Gastrocnemius medialis (tissue), 4 donors: ENCODE data around the gene ZBTB20.

Experiments used
- CTCF ChIP-seq, 5 experiments: fragments of 450-650 bp in 3 of 5; fragments of 200-600 bp in 2 of 5; sonication (generic) in 2 of 5; IDR thresholded peaks in 4 of 5; conservative IDR thresholded peaks in 1 of 5; 1 replicate in 4 of 5; 2 replicates in 1 of 5; pipeline ENCODE4 v1.5.1; 2016 to 2019; ENCODE audit warnings: antibody characterized with exemption in 5 of 5, mild to moderate bottlenecking in 3 of 5, moderate library complexity in 3 of 5
- POLR2A ChIP-seq, 2 donors: fragments of 450-650 bp; IDR thresholded peaks; one replicate each; pipeline ENCODE4 v1.6.1; 2017; ENCODE audit warnings: antibody characterized with exemption in 2 of 2, mild to moderate bottlenecking in 2 of 2, moderate library complexity in 2 of 2

GRCh38 chr3:114466816-114467215, 680.3 kb downstream of the ZBTB20 start:
- no peak for TF ChIP-seq CTCF (IDR thresholded peaks at IDR 0.05 in 4 of 5, conservative IDR thresholded peaks at IDR 0.05 in 1 of 5)
- no peak for TF ChIP-seq POLR2A (IDR thresholded peaks at IDR 0.05)
